Fibroblast of pulmonary artery (primary cell): ENCODE data around the gene RNF214.

Experiments
- DNase-seq: peaks from one replicate; pipeline ENCODE4 v3.0.0-alpha.2; 2010; ENCODE audit warnings: low read depth
- H3K4me3 ChIP-seq: replicated peaks from 2 replicates; pipeline ENCODE4 v1.5.1; 2011; ENCODE audit warnings: low read depth, mild to moderate bottlenecking, control low read depth, low read length, moderate library complexity
- CTCF ChIP-seq: IDR thresholded peaks from 2 replicates; pipeline ENCODE4 v1.5.1; 2011; ENCODE audit warnings: mild to moderate bottlenecking, control low read depth, low read length, inconsistent platforms; ENCODE audit errors: missing control alignments

RNF214 gene

GRCh38 chr11:117210620-117211019, 21.9 kb upstream of the RNF214 start:
- peak; percentile 14 for DNase-seq
- TF ChIP-seq CTCF = no peak

GRCh38 chr11:117212697-117213355, 19.6 kb upstream of the RNF214 start:
- H3K4me3 ChIP-seq = no peak overlapping the region
- no peak for DNase-seq
- no peak for TF ChIP-seq CTCF

More at GRCh38 chr11:117210620-117211019, 21.9 kb upstream of the RNF214 start:
- H3K4me3 ChIP-seq = no peak overlapping the region

- H3K4me3 ChIP-seq = no peak overlapping the region
- DNase-seq = no peak
- no peak for TF ChIP-seq CTCF
Observed at GRCh38 chr11:117214404-117215110, 17.9 kb upstream of the RNF214 start.

- no peak for TF ChIP-seq CTCF
- no peak overlapping the region for H3K4me3 ChIP-seq
- DNase-seq = peak; percentile 98
Observed at GRCh38 chr11:117217141-117218084, 15.1 kb upstream of the RNF214 start.

- TF ChIP-seq CTCF = no peak
- DNase-seq = peak; percentile 88
- H3K4me3 ChIP-seq = no peak overlapping the region
Observed at GRCh38 chr11:117218133-117218915, 14.1 kb upstream of the RNF214 start.

GRCh38 chr11:117219001-117219400, 13.5 kb upstream of the RNF214 start:
- H3K4me3 ChIP-seq = no peak overlapping the region
- no peak for TF ChIP-seq CTCF
- DNase-seq = no peak
